Duodenal mucosa (tissue), 2 donors: ENCODE data around the gene SLC39A2.

Experiments
- H3K27ac ChIP-seq: one replicate; pipeline ENCODE4 v1.7.0; 2013; ENCODE audit warnings: low read depth, low read length
- H3K27me3 ChIP-seq, 2 donors: one replicate each; pipeline ENCODE4 v1.7.0; 2013; ENCODE audit warnings: low read length in 2 of 2, control low read depth in 1 of 2; ENCODE audit not compliant: insufficient read depth in 2 of 2, control insufficient read depth in 1 of 2
- H3K36me3 ChIP-seq, 2 donors: one replicate each; pipeline ENCODE4 v1.7.0; 2013; ENCODE audit warnings: low read length in 2 of 2, control low read depth in 1 of 2; ENCODE audit not compliant: insufficient read depth in 2 of 2, control insufficient read depth in 1 of 2
- H3K4me1 ChIP-seq, 2 donors: one replicate each; pipeline ENCODE4 v1.7.0; 2013; ENCODE audit warnings: low read length in 2 of 2, control low read depth in 1 of 2; ENCODE audit not compliant: insufficient read depth in 2 of 2, control insufficient read depth in 1 of 2
- H3K4me3 ChIP-seq, 2 donors: one replicate each; pipeline ENCODE4 v1.7.0; 2013; ENCODE audit warnings: low read length in 2 of 2, low read depth in 1 of 2
- H3K9ac ChIP-seq, 2 donors: one replicate each; pipeline ENCODE4 v1.7.0; 2013; ENCODE audit warnings: low read length in 2 of 2, low read depth in 1 of 2
- H3K9me3 ChIP-seq, 2 donors: one replicate each; pipeline ENCODE4 v1.7.0; 2013; ENCODE audit warnings: low read length in 2 of 2, control low read depth in 1 of 2; ENCODE audit not compliant: control insufficient read depth in 1 of 2

SLC39A2 gene

DNA sequence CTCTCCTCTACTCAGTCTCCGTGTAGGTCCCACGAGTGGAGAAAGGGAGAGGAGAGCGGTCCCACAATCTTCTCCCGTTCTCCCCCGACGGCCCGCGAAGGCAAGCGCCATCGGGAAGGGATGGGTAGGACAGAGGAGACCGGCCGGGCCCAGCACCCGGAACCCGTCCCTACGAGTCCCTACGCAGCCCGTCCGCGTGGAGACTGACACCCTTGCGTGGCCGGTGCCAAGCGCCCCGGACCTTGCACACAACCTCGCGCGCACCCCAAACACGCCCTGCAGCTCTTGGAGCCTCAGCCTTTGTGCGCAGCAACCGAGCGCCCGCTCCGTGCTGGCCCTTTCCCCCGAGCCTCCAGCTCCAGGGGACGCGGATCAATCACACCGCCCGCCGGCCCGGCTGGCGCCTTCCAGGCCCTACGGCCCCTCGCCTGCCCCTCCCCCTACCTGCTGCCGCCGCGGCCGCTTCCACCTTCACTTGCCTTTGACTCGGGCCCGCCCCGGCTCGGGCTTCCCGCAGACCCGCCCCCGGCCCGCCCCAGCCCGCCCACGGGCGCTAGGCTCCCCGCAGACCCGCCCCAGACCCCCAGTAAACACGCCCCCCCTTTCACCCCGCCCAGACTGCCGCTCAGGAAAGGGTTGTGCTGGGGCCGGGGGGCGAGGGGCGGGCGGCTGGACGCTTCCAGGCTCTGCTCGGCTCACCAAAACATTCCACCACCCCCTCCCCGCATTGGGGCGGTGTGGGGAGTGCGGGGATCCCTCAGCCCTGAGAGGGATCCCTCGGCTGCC lies 25.7 kb downstream of the SLC39A2 start, which contains the start of gene NDRG2:
Gene NDRG2 (minus strand): TSS at position 477 of the 786 bp plus-strand sequence. CDS start 1,746 bp downstream, outside the sequence.
- Histone ChIP-seq H3K27ac (peak within 1 kb of the TSS; percentile 50), H3K9ac (peak within 1 kb of the TSS; percentile 81 to 95), H3K9me3 (no peaks in the 10 kb centered on the region), H3K4me3 (peak within 1 kb of the TSS; percentile 82 to 89), H3K4me1 (peaks cover 19 to 20% of the 10 kb centered on the region in 2 donors), H3K36me3 (peaks cover 5 to 22% of the 10 kb centered on the region in 2 donors), H3K27me3 (no peaks in the 10 kb centered on the region)

DNA sequence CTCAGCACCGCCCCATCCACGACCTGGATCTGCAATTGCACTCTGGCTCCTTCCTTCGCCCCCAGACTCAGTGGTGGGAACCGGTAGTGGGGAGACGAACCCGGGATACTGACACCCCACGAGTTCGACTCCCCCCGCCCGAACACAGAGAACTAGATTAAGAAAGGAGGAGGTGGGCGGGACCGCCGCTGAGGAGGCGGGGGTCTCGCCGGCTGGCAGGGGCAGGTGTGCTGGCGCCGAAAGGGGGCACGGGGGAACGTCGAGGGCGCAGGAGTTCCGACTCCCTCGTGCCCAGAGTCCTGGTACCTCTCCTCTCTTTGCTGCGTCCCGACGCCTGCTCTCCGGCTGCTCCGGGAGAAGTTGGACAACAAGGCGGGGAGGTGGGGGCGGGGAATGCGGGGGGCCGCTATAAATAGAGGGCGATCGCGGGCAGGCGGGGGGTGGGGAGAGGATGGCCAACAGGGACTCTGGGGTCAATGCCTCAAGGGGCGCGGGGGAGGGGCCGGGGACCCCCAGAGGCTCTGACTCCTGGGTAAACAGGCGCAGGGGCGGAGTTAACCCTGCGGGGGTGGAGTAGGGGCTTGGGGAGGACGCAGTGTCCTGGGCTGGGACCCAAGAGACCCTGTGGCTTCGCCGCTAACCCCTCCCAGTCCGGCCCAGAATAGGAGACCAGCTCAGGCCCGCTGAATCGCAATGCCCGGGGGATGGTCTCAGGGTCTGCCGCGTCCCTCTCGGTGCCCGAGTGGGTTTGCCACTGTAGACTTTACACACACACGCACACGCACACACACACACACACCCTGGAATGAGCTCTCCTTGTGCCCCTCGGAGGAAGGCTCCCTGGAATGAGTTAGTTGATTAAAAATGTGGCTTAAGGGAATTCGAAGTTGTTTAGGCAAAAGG lies 26.5 kb downstream of the SLC39A2 start:
- Histone ChIP-seq H3K4me1 (peaks cover 19 to 20% of the 10 kb centered on the region in 2 donors), H3K27me3 (no peaks in the 10 kb centered on the region), H3K27ac (peak overlapping the region; percentile 50), H3K9ac (peak overlapping the region; percentile 66 to 69), H3K9me3 (no peaks in the 10 kb centered on the region), H3K36me3 (peaks cover 0 to 16% of the 10 kb centered on the region in 2 donors), H3K4me3 (peak overlapping the region; percentile 82 to 89)

DNA sequence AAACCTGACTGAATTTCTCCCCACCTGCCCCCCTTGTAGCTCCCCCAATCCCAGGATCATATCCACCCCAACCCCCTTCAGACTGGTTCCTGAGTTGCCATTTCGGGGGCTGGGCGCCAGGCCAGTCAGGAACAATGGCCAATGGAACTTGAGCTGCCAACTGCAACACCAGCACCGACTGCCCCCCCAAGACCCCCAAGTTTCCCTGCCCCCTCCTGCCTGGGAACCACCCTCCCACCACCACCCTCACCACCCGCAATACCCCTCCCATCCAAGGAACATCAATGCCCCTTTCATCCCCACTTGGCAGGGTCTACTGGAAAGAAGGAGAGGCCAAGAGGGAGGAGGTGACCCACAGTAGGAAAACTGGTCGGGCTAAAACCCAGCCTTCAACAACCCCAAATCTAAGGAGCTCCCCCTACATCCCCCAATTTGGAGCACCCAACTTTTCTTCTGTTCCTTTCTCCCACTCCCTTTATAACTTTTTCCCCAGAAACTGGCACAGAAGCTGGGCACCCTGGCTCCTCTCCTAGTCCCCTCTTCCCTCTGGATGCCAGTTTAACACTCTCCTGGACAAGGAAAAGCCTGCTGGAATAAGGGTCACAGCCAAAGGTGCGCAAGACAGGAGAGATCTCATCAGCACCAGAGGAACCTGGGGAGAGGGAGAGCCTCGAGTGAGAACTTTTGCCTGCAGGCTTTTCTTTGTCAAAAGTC lies 27.3 kb downstream of the SLC39A2 start:
- H3K27me3 ChIP-seq, result no peaks in the 10 kb centered on the region
- H3K9me3 ChIP-seq, result no peaks in the 10 kb centered on the region
- peaks cover 19 to 20% of the 10 kb centered on the region in 2 donors for H3K4me1 ChIP-seq
- H3K36me3 ChIP-seq, result peaks cover 0 to 8% of the 10 kb centered on the region in 2 donors
- no peak overlapping the region for H3K9ac ChIP-seq
- no peak overlapping the region for H3K4me3 ChIP-seq
- no peak overlapping the region for H3K27ac ChIP-seq

DNA sequence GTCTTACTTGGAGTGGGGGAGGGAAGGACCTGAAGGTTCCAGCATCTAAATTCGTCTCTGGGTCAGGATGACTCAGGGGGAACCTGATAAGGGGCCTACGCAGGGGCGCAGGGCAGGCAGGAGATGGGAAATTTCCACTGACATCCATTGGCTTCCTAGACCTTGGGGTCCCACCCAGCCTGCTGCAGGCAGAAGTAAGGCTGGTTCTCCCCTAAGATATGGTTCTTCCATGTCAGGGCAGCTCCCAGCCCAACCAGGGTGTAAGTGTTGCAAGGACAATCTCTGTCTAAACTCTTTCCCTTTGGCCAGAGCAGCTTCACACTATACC lies 27.9 kb downstream of the SLC39A2 start:
- H3K9me3 ChIP-seq, result no peaks in the 10 kb centered on the region
- no peaks in the 10 kb centered on the region for H3K27me3 ChIP-seq
- no peak overlapping the region for H3K9ac ChIP-seq
- H3K36me3 ChIP-seq, result peaks cover 0 to 3% of the 10 kb centered on the region in 2 donors
- H3K4me3 ChIP-seq, result no peak overlapping the region
- H3K4me1 ChIP-seq, result peaks cover 19 to 20% of the 10 kb centered on the region in 2 donors
- no peak overlapping the region for H3K27ac ChIP-seq

DNA sequence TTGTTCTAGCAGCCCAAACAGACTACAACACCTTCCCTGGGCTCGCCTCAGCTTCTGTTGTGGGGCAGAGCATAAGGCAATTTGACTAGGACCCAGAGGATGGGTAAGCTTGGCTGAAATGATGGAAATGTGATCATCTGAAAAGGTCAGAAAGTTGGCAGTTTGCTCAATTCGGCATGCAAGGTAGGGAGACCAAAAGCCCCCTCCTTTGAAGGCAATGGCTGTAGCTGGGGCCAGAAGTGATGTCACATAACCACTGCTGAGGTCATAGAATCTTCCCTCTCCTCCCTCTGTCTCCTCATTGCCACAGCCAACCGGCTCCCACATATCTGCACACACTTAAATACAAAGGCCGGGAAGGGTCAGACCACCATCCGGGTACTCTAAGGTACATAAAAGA lies 30.8 kb downstream of the SLC39A2 start, which contains the start of gene TPPP2:
Gene TPPP2 (plus strand): TSS at position 301 of the 400 bp plus-strand sequence. CDS start 365 bp downstream, outside the sequence.
- Histone ChIP-seq H3K9ac (no peak within 1 kb of the TSS), H3K4me1 (no peaks in the 10 kb centered on the region), H3K27ac (no peak within 1 kb of the TSS)

DNA sequence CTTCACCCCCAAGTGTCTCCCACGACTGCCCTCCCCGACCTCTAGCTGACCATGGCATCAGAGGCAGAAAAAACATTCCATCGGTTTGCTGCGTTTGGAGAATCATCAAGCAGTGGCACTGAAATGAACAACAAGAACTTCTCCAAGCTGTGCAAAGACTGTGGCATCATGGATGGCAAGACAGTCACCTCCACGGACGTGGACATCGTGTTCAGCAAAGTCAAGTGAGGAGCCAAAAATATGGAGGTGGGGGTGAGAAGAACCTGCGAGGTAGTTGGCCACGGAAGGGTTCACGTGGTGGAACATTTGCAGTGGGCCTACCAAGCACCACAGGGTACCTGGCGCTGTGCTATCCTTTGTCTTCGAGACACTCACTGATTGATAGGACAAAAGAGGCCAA lies 31.4 kb downstream of the SLC39A2 start:
- Histone ChIP-seq H3K27me3 (no peaks in the 10 kb centered on the region), H3K9ac (no peak overlapping the region), H3K4me3 (no peak overlapping the region), H3K27ac (no peak overlapping the region), H3K9me3 (no peaks in the 10 kb centered on the region), H3K36me3 (no peaks in the 10 kb centered on the region), H3K4me1 (no peaks in the 10 kb centered on the region)

More for the DNA sequence above, 30.8 kb downstream of the SLC39A2 start, which contains the start of gene TPPP2:
- H3K4me3 ChIP-seq, result no peak within 1 kb of the TSS
- no peaks in the 10 kb centered on the region for H3K36me3 ChIP-seq
- no peaks in the 10 kb centered on the region for H3K9me3 ChIP-seq
- no peaks in the 10 kb centered on the region for H3K27me3 ChIP-seq

DNA sequence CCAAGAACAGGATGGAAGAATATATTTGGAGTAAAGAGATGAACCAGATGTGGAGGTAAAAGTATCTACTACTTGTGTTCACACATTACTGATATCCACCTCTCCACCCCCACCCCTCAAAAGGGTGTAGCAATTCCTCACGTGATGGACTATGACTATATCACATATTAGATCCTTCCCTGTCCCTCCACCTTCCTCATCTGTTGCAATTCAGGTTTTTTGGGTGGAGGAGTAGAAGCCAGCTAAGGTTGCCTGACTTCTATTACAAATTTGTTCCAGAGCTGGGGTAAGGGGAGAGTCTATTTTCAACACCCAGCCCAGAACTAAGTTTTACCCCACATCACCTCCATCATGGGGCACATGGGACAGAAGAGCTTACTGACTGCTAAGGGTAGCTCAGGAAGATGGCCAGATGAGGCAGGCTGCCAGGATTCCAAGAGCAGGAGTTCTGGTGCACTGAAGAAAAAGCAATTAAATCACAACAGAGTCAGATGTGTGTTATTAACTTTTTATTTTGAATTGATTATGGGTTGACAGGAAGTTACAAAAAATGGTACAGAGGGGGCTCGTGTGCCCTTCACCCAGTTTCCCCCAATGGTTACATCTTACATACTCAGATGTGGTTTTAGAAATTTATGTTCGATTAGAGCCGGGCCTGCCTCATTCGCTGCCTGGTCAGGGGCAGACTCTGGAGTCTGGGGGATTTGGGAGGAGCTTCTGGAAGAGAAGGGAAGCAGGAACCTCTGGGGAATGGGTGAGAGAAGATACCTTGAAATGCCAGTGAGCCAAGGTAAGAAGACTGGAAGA lies 33.4 kb downstream of the SLC39A2 start:
- H3K36me3 ChIP-seq, result no peaks in the 10 kb centered on the region
- H3K9me3 ChIP-seq, result no peaks in the 10 kb centered on the region
- no peaks in the 10 kb centered on the region for H3K27me3 ChIP-seq
- H3K9ac ChIP-seq, result no peak overlapping the region
- H3K27ac ChIP-seq, result no peak overlapping the region
- no peaks in the 10 kb centered on the region for H3K4me1 ChIP-seq
- no peak overlapping the region for H3K4me3 ChIP-seq

DNA sequence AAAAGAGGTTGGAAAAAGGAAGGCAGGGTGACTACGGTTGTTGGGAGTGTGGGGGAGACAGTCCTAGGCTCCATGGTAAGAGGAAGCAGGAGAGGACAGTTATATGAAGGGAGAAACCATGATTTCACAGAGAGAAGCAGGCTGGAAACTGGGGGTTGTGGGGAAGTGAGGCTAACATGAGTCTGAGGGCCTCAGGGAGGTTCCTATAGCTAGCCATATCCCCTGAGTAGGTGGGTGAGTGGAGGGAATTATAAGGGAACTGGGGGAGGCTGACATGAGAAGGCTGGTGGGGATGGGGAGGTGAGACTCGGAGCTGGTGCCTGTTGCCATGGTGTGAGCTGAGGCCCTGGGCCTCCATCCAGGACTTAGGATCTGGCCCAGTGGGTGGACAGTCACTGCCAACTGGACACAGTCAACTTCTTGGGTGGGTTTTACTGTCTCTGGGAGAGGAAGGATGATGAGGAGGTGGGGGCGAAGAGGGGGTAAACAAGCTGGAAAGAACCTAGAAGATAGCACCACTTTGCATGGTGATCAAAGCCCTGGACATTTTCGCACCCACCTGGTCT lies 34.1 kb downstream of the SLC39A2 start:
- Histone ChIP-seq H3K27me3 (no peaks in the 10 kb centered on the region), H3K27ac (no peak overlapping the region), H3K9me3 (no peaks in the 10 kb centered on the region), H3K9ac (no peak overlapping the region), H3K36me3 (no peaks in the 10 kb centered on the region), H3K4me3 (no peak overlapping the region), H3K4me1 (peaks cover 5% of the 10 kb centered on the region in 2 donors)

DNA sequence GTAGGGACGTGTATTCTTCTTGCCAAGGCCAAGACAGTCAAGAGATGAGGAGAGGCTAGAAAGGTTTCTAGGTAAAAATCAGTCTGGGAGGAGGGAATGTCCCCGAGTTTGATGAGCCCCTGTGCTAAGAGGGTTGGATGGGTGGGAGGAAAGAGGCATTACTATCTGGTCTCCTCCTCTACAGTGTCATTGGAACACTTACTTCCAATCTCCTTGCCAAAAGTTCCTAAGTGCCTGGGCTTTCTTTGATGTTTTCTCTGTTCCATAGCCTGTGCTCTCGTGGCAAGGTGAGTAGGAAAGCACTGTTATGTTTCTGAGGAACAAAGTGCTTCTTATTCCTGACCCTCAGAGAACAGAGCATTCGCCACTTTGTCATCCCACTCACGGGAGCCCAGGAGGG lies 35.6 kb downstream of the SLC39A2 start, which contains the start of gene RNASE13:
Gene RNASE13 (minus strand): TSS at position 101 of the 400 bp plus-strand sequence. CDS start 519 bp downstream, outside the sequence.
- no peak within 1 kb of the TSS for H3K9ac ChIP-seq
- H3K27me3 ChIP-seq, result no peaks in the 10 kb centered on the region
- no peak within 1 kb of the TSS for H3K4me3 ChIP-seq
- no peak within 1 kb of the TSS for H3K27ac ChIP-seq
- peaks cover 20% of the 10 kb centered on the region in 2 donors for H3K4me1 ChIP-seq
- no peaks in the 10 kb centered on the region for H3K36me3 ChIP-seq
- H3K9me3 ChIP-seq, result no peaks in the 10 kb centered on the region
